SK-N-MC (cell line): ENCODE data around the gene TSPEAR.

ENCODE experiments used
- FOXP2 ChIP-seq: optimal IDR thresholded peaks from 2 replicates; pipeline ENCODE3; 2011; ENCODE audit warnings: mild to moderate bottlenecking, moderate library complexity; ENCODE audit not compliant: insufficient read depth; ENCODE audit errors: extremely low read length, control extremely low read depth
- POLR2AphosphoS5 ChIP-seq: IDR thresholded peaks from 2 replicates; pipeline ENCODE4 v1.6.1; 2012; ENCODE audit warnings: mild to moderate bottlenecking, low read depth, low read length, borderline replicate concordance

- no peak for TF ChIP-seq FOXP2
- TF ChIP-seq POLR2AphosphoS5 = no peak
Observed at GRCh38 chr21:44466351-44466954, 244.9 kb downstream of the TSPEAR start.
